HEK293 (cell line): ENCODE results near the gene CKS2.
"Not testable (repeated sequence)": the region's sequence is repeated elsewhere in the genome, so short reads cannot be mapped to it uniquely, and the experiment has no call there.

ENCODE experiments used
- CTCF ChIA-PET: fragments of 350-600 bp; formaldehyde crosslinking; extraction: SDS; loops from one replicate; lab custom pipeline; 2021; ENCODE audit warnings: antibody characterized with exemption; lab: Yijun Ruan, JAX
- POLR2A ChIA-PET: fragments of 300-600 bp; formaldehyde crosslinking; extraction: SDS; loops from one replicate; lab custom pipeline; 2020; ENCODE audit warnings: antibody characterized with exemption, inconsistent platforms; lab: Yijun Ruan, JAX
- H3K27ac ChIP-seq: fragments of 200-500 bp; sonication (Bioruptor generic); 2 replicates; pipeline ENCODE4 v1.5.1; 2014; ENCODE audit warnings: low read depth, low read length, control low read depth, inconsistent platforms; ENCODE audit errors: extremely low read depth
- H3K36me3 ChIP-seq, 2 experiments: fragments of 200-500 bp in 1 of 2; sonication (Bioruptor generic) in 1 of 2; 1 replicate in 1 of 2; 2 replicates in 1 of 2; pipeline ENCODE4 v1.5.1; 2014 to 2017; ENCODE audit warnings: inconsistent platforms in 2 of 2, low read length in 2 of 2; ENCODE audit not compliant: control insufficient read depth in 2 of 2, insufficient read depth in 1 of 2
- H3K4me1 ChIP-seq: fragments of 200-500 bp; sonication (Bioruptor generic); 2 replicates; pipeline ENCODE4 v1.5.1; 2014; ENCODE audit warnings: mild to moderate bottlenecking, low read length, inconsistent platforms; ENCODE audit not compliant: control insufficient read depth, insufficient read depth
- H3K4me3 ChIP-seq: 2 replicates; pipeline ENCODE4 v1.5.1; 2011; ENCODE audit warnings: low read depth, mild to moderate bottlenecking, control low read depth, low read length, moderate library complexity
- H3K9me3 ChIP-seq: fragments of 200-500 bp; sonication (Bioruptor generic); 2 replicates; pipeline ENCODE4 v1.5.1; 2014; ENCODE audit warnings: low read depth, low read length, inconsistent platforms; ENCODE audit not compliant: control insufficient read depth, insufficient read depth
- EGR2 ChIP-seq: fragments of 450-650 bp; formaldehyde crosslinking; IDR thresholded peaks from 2 replicates; pipeline ENCODE4 v1.5.1; 2016; ENCODE audit warnings: low read depth, missing biosample characterization, missing genetic modification characterization
- FEZF1 ChIP-seq: fragments of 450-650 bp; formaldehyde crosslinking; IDR thresholded peaks from 2 replicates; pipeline ENCODE4 v1.5.1; 2016; ENCODE audit warnings: missing biosample characterization, missing genetic modification characterization
- GLI2 ChIP-seq: fragments of 450-650 bp; formaldehyde crosslinking; IDR thresholded peaks from 2 replicates; pipeline ENCODE4; 2017; ENCODE audit warnings: missing biosample characterization, missing genetic modification characterization, low read depth, borderline replicate concordance
- OSR2 ChIP-seq: fragments of 450-650 bp; formaldehyde crosslinking; IDR thresholded peaks from 2 replicates; pipeline ENCODE4 v1.5.1; 2016; ENCODE audit warnings: missing biosample characterization, missing genetic modification characterization
- SETDB1 ChIP-seq: IDR thresholded peaks from one replicate; pipeline ENCODE4 v1.6.1; 2017; ENCODE audit warnings: mild to moderate bottlenecking, low read length, moderate library complexity, mixed read lengths; ENCODE audit not compliant: insufficient read length
- ZBTB17 ChIP-seq: fragments of 450-650 bp; formaldehyde crosslinking; IDR thresholded peaks from 2 replicates; pipeline ENCODE4 v1.5.1; 2016; ENCODE audit warnings: missing biosample characterization, missing genetic modification characterization
- ZBTB8A ChIP-seq: fragments of 450-650 bp; formaldehyde crosslinking; IDR thresholded peaks from 2 replicates; pipeline ENCODE4 v1.5.1; 2016; ENCODE audit warnings: missing biosample characterization, missing genetic modification characterization
- ZFP37 ChIP-seq: fragments of 450-650 bp; formaldehyde crosslinking; IDR thresholded peaks from 2 replicates; pipeline ENCODE4 v1.5.1; 2016; ENCODE audit warnings: missing biosample characterization, missing genetic modification characterization
- ZFP69B ChIP-seq: fragments of 450-650 bp; formaldehyde crosslinking; IDR thresholded peaks from 2 replicates; pipeline ENCODE4 v1.5.1; 2016; ENCODE audit warnings: missing biosample characterization, missing genetic modification characterization
- ZIC2 ChIP-seq: fragments of 450-650 bp; formaldehyde crosslinking; IDR thresholded peaks from 2 replicates; pipeline ENCODE4 v1.5.1; 2016; ENCODE audit warnings: missing biosample characterization, missing genetic modification characterization
- ZNF121 ChIP-seq: fragments of 450-650 bp; formaldehyde crosslinking; IDR thresholded peaks from 2 replicates; pipeline ENCODE4 v1.5.1; 2016; ENCODE audit warnings: missing biosample characterization, missing genetic modification characterization
- ZNF16 ChIP-seq: fragments of 450-650 bp; formaldehyde crosslinking; IDR thresholded peaks from 2 replicates; pipeline ENCODE4 v1.5.1; 2016; ENCODE audit warnings: low read depth, missing biosample characterization, missing genetic modification characterization
- ZNF174 ChIP-seq: fragments of 450-650 bp; formaldehyde crosslinking; IDR thresholded peaks from 2 replicates; pipeline ENCODE4 v1.5.0; 2017; ENCODE audit warnings: missing biosample characterization, mild to moderate bottlenecking, missing genetic modification characterization
- ZNF221 ChIP-seq: fragments of 450-650 bp; formaldehyde crosslinking; IDR thresholded peaks from 2 replicates; pipeline ENCODE4 v1.5.1; 2017; ENCODE audit warnings: missing biosample characterization, missing genetic modification characterization, borderline replicate concordance
- ZNF510 ChIP-seq: fragments of 450-650 bp; formaldehyde crosslinking; IDR thresholded peaks from 2 replicates; pipeline ENCODE4 v1.5.1; 2018; ENCODE audit warnings: mild to moderate bottlenecking, missing genetic modification characterization, missing biosample characterization; ENCODE audit not compliant: insufficient replicate concordance
- ZNF596 ChIP-seq: fragments of 450-650 bp; IDR thresholded peaks from 2 replicates; pipeline ENCODE4 v1.5.0; 2018; ENCODE audit warnings: missing biosample characterization, mild to moderate bottlenecking, missing genetic modification characterization, moderate library complexity
- ZNF610 ChIP-seq: fragments of 450-650 bp; formaldehyde crosslinking; IDR thresholded peaks from 2 replicates; pipeline ENCODE4 v1.5.1; 2016; ENCODE audit warnings: missing biosample characterization, missing genetic modification characterization, borderline replicate concordance
- ZNF664 ChIP-seq: fragments of 450-650 bp; formaldehyde crosslinking; IDR thresholded peaks from 2 replicates; pipeline ENCODE4 v1.5.1; 2016; ENCODE audit warnings: missing biosample characterization, missing genetic modification characterization
- ZNF776 ChIP-seq: fragments of 450-650 bp; formaldehyde crosslinking; IDR thresholded peaks from 2 replicates; pipeline ENCODE4 v1.5.0; 2017; ENCODE audit warnings: missing biosample characterization, missing genetic modification characterization, borderline replicate concordance
- ZNF837 ChIP-seq: fragments of 450-650 bp; formaldehyde crosslinking; IDR thresholded peaks from 2 replicates; pipeline ENCODE4 v1.5.1; 2016; ENCODE audit warnings: missing biosample characterization, missing genetic modification characterization
- ZSCAN16 ChIP-seq: fragments of 450-650 bp; formaldehyde crosslinking; IDR thresholded peaks from 2 replicates; pipeline ENCODE4 v1.5.1; 2016; ENCODE audit warnings: missing biosample characterization, missing genetic modification characterization
- TF ChIP-seq, protein P1 (sequence below): fragments of 450-650 bp; formaldehyde crosslinking; IDR thresholded peaks from 2 replicates; pipeline ENCODE4 v1.5.1; 2017; ENCODE audit warnings: missing biosample characterization, missing genetic modification characterization
- TF ChIP-seq, protein P2 (sequence below): fragments of 450-650 bp; formaldehyde crosslinking; IDR thresholded peaks from 2 replicates; pipeline ENCODE4 v1.5.1; 2016; ENCODE audit warnings: missing biosample characterization, missing genetic modification characterization
- TF ChIP-seq, protein P3 (sequence below): fragments of 450-650 bp; formaldehyde crosslinking; IDR thresholded peaks from 2 replicates; pipeline ENCODE4 v1.5.1; 2016; ENCODE audit warnings: missing biosample characterization, missing genetic modification characterization, low read depth
- TF ChIP-seq, protein P4 (sequence below): fragments of 450-650 bp; formaldehyde crosslinking; IDR thresholded peaks from 2 replicates; pipeline ENCODE4 v1.5.1; 2016; ENCODE audit warnings: missing biosample characterization, missing genetic modification characterization
- TF ChIP-seq, protein P5 (sequence below): fragments of 450-650 bp; IDR thresholded peaks from 2 replicates; pipeline ENCODE4 v1.5.1; 2018; ENCODE audit warnings: missing biosample characterization, mild to moderate bottlenecking, missing genetic modification characterization

Gene CKS2

DNA sequence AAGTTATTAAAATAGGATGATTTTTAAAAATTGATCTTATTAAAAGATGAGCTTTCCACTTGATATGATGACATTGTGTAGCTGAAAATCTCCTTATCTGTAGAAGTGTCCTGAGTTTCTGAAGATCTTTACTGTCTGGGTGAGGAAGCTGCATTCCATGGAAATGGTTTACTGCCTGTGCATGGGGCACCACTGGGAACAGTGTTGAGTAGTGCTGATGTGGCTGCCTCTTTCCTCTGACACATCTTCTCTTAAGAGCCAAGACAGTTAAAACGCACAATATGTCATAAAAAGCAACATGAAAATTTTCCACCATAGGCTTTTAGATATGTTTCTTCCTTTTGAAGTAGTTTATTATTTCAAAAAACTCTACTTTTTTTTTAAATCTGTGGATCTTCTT, 32.0 kb downstream of the CKS2 start:
- CTCF ChIA-PET = no interaction called here
- Histone ChIP-seq H3K4me1 (no peaks in the 10 kb centered on the region), H3K9me3 (no peaks in the 10 kb centered on the region), H3K4me3 (no peak overlapping the region), H3K27ac (no peak overlapping the region), H3K36me3 (peaks cover 11 to 95% of the 10 kb centered on the region in 2 experiments)
- POLR2A ChIA-PET = no interaction called here
- TF ChIP-seq GLI2 (tag by site-specific recombination) = no peak
- no peak for TF ChIP-seq ZNF510 (tag by site-specific recombination)
- TF ChIP-seq ZIC2 (tag by site-specific recombination) = no peak
- TF ChIP-seq ZSCAN16 = no peak
- no peak for TF ChIP-seq ZFP69B
- TF ChIP-seq, protein P1, sequence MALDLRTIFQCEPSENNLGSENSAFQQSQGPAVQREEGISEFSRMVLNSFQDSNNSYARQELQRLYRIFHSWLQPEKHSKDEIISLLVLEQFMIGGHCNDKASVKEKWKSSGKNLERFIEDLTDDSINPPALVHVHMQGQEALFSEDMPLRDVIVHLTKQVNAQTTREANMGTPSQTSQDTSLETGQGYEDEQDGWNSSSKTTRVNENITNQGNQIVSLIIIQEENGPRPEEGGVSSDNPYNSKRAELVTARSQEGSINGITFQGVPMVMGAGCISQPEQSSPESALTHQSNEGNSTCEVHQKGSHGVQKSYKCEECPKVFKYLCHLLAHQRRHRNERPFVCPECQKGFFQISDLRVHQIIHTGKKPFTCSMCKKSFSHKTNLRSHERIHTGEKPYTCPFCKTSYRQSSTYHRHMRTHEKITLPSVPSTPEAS = no peak
- TF ChIP-seq ZNF610 (tag by site-specific recombination) = no peak
- TF ChIP-seq ZNF596 (tag by site-specific recombination) = no peak
- TF ChIP-seq ZNF174 (tag by site-specific recombination) = no peak
- TF ChIP-seq, protein P2, sequence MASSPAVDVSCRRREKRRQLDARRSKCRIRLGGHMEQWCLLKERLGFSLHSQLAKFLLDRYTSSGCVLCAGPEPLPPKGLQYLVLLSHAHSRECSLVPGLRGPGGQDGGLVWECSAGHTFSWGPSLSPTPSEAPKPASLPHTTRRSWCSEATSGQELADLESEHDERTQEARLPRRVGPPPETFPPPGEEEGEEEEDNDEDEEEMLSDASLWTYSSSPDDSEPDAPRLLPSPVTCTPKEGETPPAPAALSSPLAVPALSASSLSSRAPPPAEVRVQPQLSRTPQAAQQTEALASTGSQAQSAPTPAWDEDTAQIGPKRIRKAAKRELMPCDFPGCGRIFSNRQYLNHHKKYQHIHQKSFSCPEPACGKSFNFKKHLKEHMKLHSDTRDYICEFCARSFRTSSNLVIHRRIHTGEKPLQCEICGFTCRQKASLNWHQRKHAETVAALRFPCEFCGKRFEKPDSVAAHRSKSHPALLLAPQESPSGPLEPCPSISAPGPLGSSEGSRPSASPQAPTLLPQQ (tag by site-specific recombination) = no peak
- TF ChIP-seq, protein P3, sequence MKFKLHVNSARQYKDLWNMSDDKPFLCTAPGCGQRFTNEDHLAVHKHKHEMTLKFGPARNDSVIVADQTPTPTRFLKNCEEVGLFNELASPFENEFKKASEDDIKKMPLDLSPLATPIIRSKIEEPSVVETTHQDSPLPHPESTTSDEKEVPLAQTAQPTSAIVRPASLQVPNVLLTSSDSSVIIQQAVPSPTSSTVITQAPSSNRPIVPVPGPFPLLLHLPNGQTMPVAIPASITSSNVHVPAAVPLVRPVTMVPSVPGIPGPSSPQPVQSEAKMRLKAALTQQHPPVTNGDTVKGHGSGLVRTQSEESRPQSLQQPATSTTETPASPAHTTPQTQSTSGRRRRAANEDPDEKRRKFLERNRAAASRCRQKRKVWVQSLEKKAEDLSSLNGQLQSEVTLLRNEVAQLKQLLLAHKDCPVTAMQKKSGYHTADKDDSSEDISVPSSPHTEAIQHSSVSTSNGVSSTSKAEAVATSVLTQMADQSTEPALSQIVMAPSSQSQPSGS = no peak
- TF ChIP-seq, protein P4, sequence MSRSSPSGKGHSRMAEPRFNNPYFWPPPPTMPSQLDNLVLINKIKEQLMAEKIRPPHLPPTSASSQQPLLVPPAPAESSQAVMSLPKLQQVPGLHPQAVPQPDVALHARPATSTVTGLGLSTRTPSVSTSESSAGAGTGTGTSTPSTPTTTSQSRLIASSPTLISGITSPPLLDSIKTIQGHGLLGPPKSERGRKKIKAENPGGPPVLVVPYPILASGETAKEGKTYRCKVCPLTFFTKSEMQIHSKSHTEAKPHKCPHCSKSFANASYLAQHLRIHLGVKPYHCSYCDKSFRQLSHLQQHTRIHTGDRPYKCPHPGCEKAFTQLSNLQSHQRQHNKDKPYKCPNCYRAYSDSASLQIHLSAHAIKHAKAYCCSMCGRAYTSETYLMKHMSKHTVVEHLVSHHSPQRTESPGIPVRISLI = no peak
- TF ChIP-seq ZNF121 (tag by site-specific recombination) = no peak
- TF ChIP-seq ZNF221 (tag by site-specific recombination) = no peak
- TF ChIP-seq ZNF776 (tag by site-specific recombination) = no peak
- TF ChIP-seq ZBTB8A (tag by site-specific recombination) = no peak
- no peak for TF ChIP-seq ZNF16 (tag by site-specific recombination)

DNA sequence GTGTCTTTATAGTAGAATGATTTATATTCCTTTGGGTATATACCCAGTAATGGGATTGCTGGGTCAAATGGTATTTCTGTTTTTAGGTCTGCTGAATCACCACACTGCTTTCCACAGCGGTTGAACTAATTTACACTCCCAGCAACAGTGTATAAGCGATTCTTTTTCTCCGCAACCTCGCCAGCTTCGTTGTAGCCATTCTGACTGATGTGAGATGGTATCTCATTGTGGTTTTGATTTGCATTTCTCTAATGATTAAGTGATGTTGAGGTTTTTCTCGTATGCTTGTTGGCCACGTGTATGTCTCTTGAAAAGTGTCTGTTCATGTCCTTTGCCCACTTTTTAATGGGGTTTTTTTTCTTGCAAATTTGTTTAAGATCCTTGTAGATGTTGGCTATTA, 32.8 kb downstream of the CKS2 start:
- H3K36me3 ChIP-seq = peaks cover 11 to 95% of the 10 kb centered on the region in 2 experiments
- CTCF ChIA-PET, POLR2A ChIA-PET, H3K4me3 ChIP-seq, H3K27ac ChIP-seq, H3K9me3 ChIP-seq, H3K4me1 ChIP-seq: not testable (repeated sequence)

DNA sequence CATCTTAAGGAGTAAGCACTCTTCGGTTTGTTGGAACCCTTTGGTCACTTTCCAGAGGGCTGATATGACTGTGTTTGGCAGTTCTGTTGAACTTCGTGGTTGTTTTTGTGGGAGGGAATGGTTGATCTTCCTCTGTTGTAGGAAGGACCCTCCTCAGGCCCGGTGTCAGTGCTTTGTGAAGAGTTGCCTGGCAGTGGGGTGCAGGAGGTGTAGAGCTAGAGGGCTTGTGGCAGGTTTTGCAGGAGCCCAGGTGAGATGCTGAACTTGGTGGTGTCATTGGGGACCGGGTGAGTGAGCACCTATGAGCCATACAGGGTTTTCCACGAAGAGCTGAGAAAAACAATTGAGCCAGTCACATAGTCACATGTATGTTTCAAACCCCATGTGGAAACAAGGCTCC, 34.5 kb downstream of the CKS2 start:
- Histone ChIP-seq H3K4me1 (no peaks in the 10 kb centered on the region), H3K9me3 (no peaks in the 10 kb centered on the region), H3K36me3 (peaks cover 11 to 96% of the 10 kb centered on the region in 2 experiments), H3K4me3 (no peak overlapping the region), H3K27ac (no peak overlapping the region)
- POLR2A ChIA-PET = no interaction called here
- CTCF ChIA-PET = no interaction called here
- TF ChIP-seq, protein P5, sequence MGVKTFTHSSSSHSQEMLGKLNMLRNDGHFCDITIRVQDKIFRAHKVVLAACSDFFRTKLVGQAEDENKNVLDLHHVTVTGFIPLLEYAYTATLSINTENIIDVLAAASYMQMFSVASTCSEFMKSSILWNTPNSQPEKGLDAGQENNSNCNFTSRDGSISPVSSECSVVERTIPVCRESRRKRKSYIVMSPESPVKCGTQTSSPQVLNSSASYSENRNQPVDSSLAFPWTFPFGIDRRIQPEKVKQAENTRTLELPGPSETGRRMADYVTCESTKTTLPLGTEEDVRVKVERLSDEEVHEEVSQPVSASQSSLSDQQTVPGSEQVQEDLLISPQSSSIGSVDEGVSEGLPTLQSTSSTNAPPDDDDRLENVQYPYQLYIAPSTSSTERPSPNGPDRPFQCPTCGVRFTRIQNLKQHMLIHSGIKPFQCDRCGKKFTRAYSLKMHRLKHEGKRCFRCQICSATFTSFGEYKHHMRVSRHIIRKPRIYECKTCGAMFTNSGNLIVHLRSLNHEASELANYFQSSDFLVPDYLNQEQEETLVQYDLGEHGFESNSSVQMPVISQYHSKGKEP (tag by site-specific recombination) = no peak
- TF ChIP-seq ZNF664 (no peak), SETDB1 (no peak), ZNF837 (tag by site-specific recombination) (no peak), OSR2 (no peak), EGR2 (tag by site-specific recombination) (no peak), ZFP37 (tag by site-specific recombination) (no peak), FEZF1 (tag by site-specific recombination) (no peak), ZBTB17 (tag by site-specific recombination) (no peak)
